Endometrial microvascular endothelial cells (primary cell): ENCODE data around the gene VWA8. TPM values are rescaled to one million over a fixed set of nuclear protein-coding genes. Genes with fewer than 3 reads are reported as not detected.
"Not testable (repeated sequence)": the region's sequence is repeated elsewhere in the genome, so short reads cannot be mapped to it uniquely, and the experiment has no call there.

Source experiments
- in situ Hi-C: cut with HindIII; loops from 2 replicates; pipeline ENCODE4 v1.10.0; 2017; ENCODE audit warnings: low sequenced_read_pairs, low pct_unique_long_range_greater_than_20kb; ENCODE audit errors: inconsistent ontology term
- total RNA-seq: library from RNA; depleted of rRNA; stranded (reverse); fragments of >200 nt; gene quantifications from one replicate; pipeline ENCODE4 v1.2.3, GENCODE V29; 2015; ENCODE audit errors: inconsistent ontology term

The VWA8 gene
- total RNA-seq, 1 donor from 2014 or later = 10.1 TPM

GRCh38 chr13:41891119-41891518, 69.8 kb downstream of the VWA8 start:
- in situ Hi-C loops = no loop called here

GRCh38 chr13:41883147-41883546, 77.8 kb downstream of the VWA8 start:
- in situ Hi-C loops = no loop called here

DNA sequence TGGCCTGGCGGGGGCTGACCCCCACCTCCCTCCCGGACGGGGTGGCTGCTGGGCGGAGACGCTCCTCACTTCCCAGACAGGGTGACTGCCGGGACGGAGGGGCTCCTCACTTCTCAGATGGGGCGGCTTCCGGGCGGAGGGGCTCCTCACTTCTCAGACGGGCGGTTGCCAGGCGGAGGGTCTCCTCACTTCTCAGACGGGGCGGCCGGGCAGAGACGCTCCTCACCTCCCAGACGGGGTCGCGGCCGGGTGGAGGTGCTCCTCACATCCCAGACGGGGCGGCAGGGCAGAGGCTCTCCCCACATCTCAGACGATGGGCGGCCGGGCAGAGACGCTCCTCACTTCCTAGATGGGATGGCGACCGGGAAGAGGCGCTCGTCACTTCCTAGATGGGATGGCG, 79.0 kb downstream of the VWA8 start:
- in situ Hi-C loops = not testable (repeated sequence)

DNA sequence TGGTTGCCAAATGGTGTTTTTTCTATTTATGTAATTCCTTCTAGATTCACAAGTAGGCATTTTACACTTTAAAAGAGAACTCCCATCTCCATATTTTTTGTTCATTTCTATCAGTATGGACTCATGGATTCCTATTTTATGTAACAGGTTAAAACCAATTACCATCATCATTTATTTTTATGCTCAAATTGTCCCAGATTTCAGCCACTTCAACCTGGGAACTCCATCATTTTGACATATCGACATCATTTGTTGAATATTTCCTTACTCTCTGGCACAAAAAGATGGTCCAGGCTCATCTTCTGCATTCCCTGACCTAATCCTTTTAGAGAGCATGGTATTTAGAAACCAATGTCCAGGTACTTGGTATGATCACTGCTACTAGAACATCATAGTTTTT, 79.9 kb downstream of the VWA8 start:
- in situ Hi-C loops = no loop called here

- in situ Hi-C loops = no loop called here
Observed at GRCh38 chr13:41864658-41865057, 96.3 kb downstream of the VWA8 start.

- in situ Hi-C loops = not testable (repeated sequence)
Observed at GRCh38 chr13:41862659-41863058, 98.2 kb downstream of the VWA8 start.

GRCh38 chr13:41859565-41859964, 101.3 kb downstream of the VWA8 start:
- in situ Hi-C loops = no loop called here

DNA sequence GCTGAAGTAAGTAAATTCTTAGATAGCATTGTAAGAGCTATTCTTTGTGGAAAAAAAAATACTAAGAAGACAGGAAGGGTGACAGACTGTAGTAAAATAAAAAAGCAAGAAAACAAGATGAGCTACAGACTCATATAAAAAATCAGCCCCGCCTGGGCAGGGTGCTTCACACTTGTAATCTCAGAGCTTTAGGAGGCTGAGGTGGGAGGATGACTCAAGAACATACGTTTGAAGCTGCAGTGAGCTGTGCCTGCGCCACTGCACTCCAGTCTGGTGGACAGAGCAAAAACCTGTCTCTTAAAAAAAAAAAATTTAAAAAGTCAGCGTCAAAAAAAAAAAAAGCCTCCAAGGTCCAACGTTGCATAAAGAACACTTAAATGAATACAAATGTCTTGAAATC, 102.1 kb downstream of the VWA8 start:
- in situ Hi-C loops = no loop called here

DNA sequence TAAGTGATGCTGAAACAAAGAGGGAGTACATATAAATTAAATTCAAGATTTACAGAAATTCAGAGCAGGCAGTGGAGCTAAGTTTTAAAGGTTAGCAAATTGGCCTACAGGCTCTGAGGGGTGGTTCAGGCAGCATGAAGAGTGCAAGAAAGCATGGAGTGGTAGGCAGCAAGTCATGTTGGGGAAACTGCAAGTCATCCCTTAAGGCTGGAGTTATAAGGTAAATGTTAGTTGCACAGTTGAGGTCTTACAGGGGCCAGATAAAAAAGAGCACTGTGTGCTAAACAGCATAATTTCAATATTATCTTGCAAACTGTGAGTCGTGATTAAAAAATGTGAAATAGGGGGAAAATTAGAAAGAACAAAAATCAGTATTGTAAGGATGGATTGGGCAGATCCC, 106.2 kb downstream of the VWA8 start:
- in situ Hi-C loops = no loop called here

GRCh38 chr13:41851351-41851750, 109.6 kb downstream of the VWA8 start:
- in situ Hi-C loops = no loop called here

- in situ Hi-C loops = no loop called here
Observed at GRCh38 chr13:41848435-41849255, 112.3 kb downstream of the VWA8 start.

GRCh38 chr13:41847216-41847615, 113.7 kb downstream of the VWA8 start:
- in situ Hi-C loops = no loop called here

DNA sequence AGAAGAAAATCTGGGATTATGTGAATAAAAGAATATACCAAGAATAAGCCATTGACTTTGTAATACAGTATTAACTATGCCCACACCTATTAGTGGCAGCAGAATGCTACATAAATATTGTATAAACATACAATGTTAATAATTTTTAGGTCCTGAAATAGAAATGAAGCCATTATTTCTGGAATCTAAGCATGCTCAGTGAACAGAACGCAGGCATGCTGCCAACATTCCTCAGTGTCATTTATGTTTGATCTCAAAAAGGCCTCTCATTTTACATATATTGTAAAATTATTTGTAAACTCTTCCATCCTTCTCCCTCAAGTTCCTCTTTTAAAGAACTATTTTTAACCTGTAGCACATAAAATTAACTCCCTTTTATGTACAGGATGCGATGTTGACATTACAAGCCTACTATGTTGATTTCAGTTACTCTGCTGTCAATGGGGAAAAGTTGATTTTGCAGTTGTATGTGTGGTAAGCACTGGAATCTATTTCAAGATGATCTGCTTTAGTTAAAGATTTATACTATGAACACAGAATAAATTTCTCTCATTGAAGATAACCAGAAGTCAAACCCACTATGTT, 118.8 kb downstream of the VWA8 start:
- in situ Hi-C loops = no loop called here

- in situ Hi-C loops = no loop called here
Observed at GRCh38 chr13:41837629-41838028, 123.3 kb downstream of the VWA8 start.

- in situ Hi-C loops = no loop called here
Observed at GRCh38 chr13:41835871-41836270, 125.0 kb downstream of the VWA8 start.

GRCh38 chr13:41834697-41835096, 126.2 kb downstream of the VWA8 start:
- in situ Hi-C loops = not testable (repeated sequence)

DNA sequence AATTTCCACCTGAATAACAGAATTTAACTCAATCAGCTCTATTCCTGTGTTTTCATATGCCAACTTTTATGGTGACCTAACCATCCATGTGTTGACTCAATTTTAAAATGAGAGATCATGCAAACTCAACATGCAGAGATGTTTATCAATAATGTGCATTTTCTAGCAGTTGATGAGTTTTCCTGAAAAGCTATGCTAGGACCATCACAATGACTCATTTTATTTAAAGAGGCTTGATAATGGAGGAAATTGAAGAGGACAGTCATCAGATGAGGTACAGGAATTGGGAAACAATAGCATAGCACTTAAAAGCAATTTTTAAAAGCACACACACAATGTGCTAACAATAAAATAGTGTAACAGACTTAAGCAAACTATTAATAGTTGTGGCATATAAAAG, 127.1 kb downstream of the VWA8 start:
- in situ Hi-C loops = no loop called here

GRCh38 chr13:41833201-41833600, 127.7 kb downstream of the VWA8 start:
- in situ Hi-C loops = no loop called here

DNA sequence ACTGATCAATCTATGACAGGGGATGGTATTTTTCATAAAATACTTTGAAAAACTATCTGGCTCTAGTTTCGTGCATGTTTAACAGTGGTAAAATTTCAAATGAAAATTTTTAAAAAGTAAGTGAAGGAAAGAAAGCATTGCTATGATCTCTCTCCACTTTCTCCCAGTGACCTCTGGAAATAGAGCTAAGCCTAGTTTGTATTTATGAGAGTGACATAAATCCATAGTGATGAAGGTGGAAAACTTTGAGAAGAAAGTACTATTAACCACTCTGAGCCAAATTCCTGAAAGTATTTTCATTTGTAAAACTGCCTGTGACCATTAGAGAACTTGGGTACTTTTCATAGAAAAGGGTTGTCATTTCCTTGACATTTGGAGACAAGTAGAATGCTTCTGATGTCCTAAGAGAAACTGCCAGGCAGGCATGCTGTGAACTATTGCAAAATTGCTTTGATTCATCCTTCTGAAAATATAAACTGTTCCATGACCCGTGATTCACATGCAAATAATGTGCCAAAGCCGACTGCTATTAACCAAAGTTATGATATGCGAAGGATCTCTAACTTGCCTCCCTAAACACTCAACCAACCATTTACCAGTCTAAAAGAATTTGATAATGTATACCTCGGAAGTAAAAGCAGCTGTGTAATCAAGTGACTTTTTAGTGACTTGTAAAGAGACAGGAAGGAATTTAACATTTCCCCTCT, 133.2 kb downstream of the VWA8 start:
- in situ Hi-C loops = no loop called here

- in situ Hi-C loops = no loop called here
Observed at GRCh38 chr13:41825691-41826090, 135.2 kb downstream of the VWA8 start.
